H1 (cell line): ENCODE data around the gene CD226. TPM values are rescaled to one million over a fixed set of nuclear protein-coding genes. Genes with fewer than 3 reads are reported as not detected.

Experiments used
- CTCF ChIA-PET: fragments of 300-600 bp; sonication (Branson Sonifier 250); formaldehyde crosslinking; loops from one replicate; lab custom pipeline; 2021; ENCODE audit not compliant: partially characterized antibody; lab: Charles Lee
- POLR2A ChIA-PET: fragments of 300-600 bp; sonication (Branson Sonifier 250); formaldehyde crosslinking; loops from one replicate; lab custom pipeline; 2021; ENCODE audit warnings: inconsistent platforms; ENCODE audit not compliant: partially characterized antibody; lab: Charles Lee
- DNase-seq, 2 experiments: peaks; one replicate each; pipeline versions ENCODE4 v3.0.0 to v3.0.0-alpha.2; 2010 to 2022; ENCODE audit warnings: low spot score in 2 of 2, low read depth in 1 of 2, mixed read lengths in 1 of 2
- FAIRE-seq: peaks from 2 replicates; lab custom pipeline; 2011; peaks lifted over from hg19 to GRCh38; lab: Jason Lieb, UNC
- H2AFZ ChIP-seq: 2 replicates; pipeline ENCODE4 v1.8.1; 2012; ENCODE audit warnings: low read length, inconsistent platforms
- H2AK5ac ChIP-seq: 2 replicates; pipeline ENCODE4 v1.6.1; 2013; ENCODE audit warnings: low read depth, low read length
- H2BK120ac ChIP-seq: replicated peaks from 2 replicates; pipeline ENCODE3; 2013; ENCODE audit warnings: low read depth, low read length, inconsistent platforms
- H2BK12ac ChIP-seq: 2 replicates; pipeline ENCODE4 v1.6.1; 2013; ENCODE audit warnings: low read depth, low read length
- H2BK15ac ChIP-seq: 2 replicates; pipeline ENCODE4 v1.6.1; 2013; ENCODE audit warnings: low read length
- H2BK20ac ChIP-seq: 2 replicates; pipeline ENCODE4 v1.6.1; 2013; ENCODE audit warnings: low read length
- H2BK5ac ChIP-seq: 2 replicates; pipeline ENCODE4 v1.6.1; 2013; ENCODE audit warnings: low read depth, low read length
- H3K14ac ChIP-seq: 2 replicates; pipeline ENCODE4 v1.6.1; 2013; ENCODE audit warnings: inconsistent platforms; ENCODE audit not compliant: insufficient read length
- H3K18ac ChIP-seq: 2 replicates; pipeline ENCODE4 v1.6.1; 2013; ENCODE audit warnings: low read length; ENCODE audit errors: extremely low read depth
- H3K23ac ChIP-seq: 2 replicates; pipeline ENCODE4 v1.6.1; 2013; ENCODE audit warnings: inconsistent platforms; ENCODE audit not compliant: insufficient read length
- H3K23me2 ChIP-seq: 2 replicates; pipeline ENCODE4 v1.6.1; 2013; ENCODE audit warnings: low read depth, low read length
- H3K27ac ChIP-seq: 2 replicates; pipeline ENCODE4 v1.6.1; 2011; ENCODE audit warnings: low read depth, low read length, inconsistent platforms
- H3K27me3 ChIP-seq, 4 experiments: replicated peaks in 1 of 4; 1 replicate in 1 of 4; 2 replicates in 3 of 4; pipeline versions ENCODE4 v1.6.1 to v1.8.1; 2011 to 2013; ENCODE audit warnings: low read length in 3 of 4, mild to moderate bottlenecking in 3 of 4, inconsistent platforms in 2 of 4, mixed read lengths in 2 of 4, moderate library complexity in 1 of 4; ENCODE audit not compliant: control insufficient read depth in 3 of 4, insufficient read depth in 3 of 4; ENCODE audit errors: extremely low read depth in 1 of 4
- H3K36me3 ChIP-seq, 4 experiments: 2 replicates each; pipeline versions ENCODE4 v1.6.1 to v1.8.1; 2011 to 2013; ENCODE audit warnings: mild to moderate bottlenecking in 4 of 4, low read length in 3 of 4, moderate library complexity in 2 of 4, control low read depth in 1 of 4, inconsistent platforms in 1 of 4; ENCODE audit not compliant: insufficient read depth in 4 of 4, control insufficient read depth in 2 of 4
- H3K4ac ChIP-seq: replicated peaks from 2 replicates; pipeline ENCODE3; 2013; ENCODE audit warnings: low read length, low read depth, mixed read lengths, inconsistent platforms; ENCODE audit not compliant: insufficient read length
- H3K4me1 ChIP-seq, 4 experiments: replicated peaks in 1 of 4; 1 replicate in 1 of 4; 2 replicates in 3 of 4; pipeline versions ENCODE4 v1.6.1 to v1.8.1; 2011 to 2013; ENCODE audit warnings: low read length in 3 of 4, inconsistent platforms in 2 of 4, mixed read lengths in 1 of 4; ENCODE audit not compliant: insufficient read depth in 4 of 4, control insufficient read depth in 3 of 4
- H3K4me2 ChIP-seq, 2 experiments: 2 replicates each; pipeline versions ENCODE4 v1.6.1 to v1.8.1; 2011 to 2013; ENCODE audit warnings: low read depth in 2 of 2, low read length in 2 of 2, control low read depth in 1 of 2, inconsistent platforms in 1 of 2, mild to moderate bottlenecking in 1 of 2; ENCODE audit not compliant: insufficient read depth in 1 of 2
- H3K4me3 ChIP-seq, 4 experiments: fragments of 200-600, 300-600 bp in 1 of 4; sonication (generic), shearing (Covaris generic), sonication (Bioruptor Twin) in 1 of 4; 2 replicates each; pipeline versions ENCODE4 v1.5.1 to v1.8.1; 2011 to 2016; ENCODE audit warnings: low read length in 4 of 4, low read depth in 3 of 4, control low read depth in 2 of 4, inconsistent platforms in 2 of 4, mild to moderate bottlenecking in 2 of 4, mixed read lengths in 1 of 4, moderate library complexity in 1 of 4; ENCODE audit not compliant: insufficient read depth in 2 of 4; ENCODE audit errors: extremely low read depth in 1 of 4
- H3K56ac ChIP-seq: replicated peaks from 2 replicates; pipeline ENCODE3; 2013; ENCODE audit warnings: low read depth, mild to moderate bottlenecking, mixed read lengths, low read length, inconsistent platforms; ENCODE audit not compliant: insufficient read length
- H3K79me1 ChIP-seq: 2 replicates; pipeline ENCODE4 v1.6.1; 2013; ENCODE audit warnings: low read depth, low read length, control low read depth
- H3K79me2 ChIP-seq, 2 experiments: 2 replicates each; pipeline versions ENCODE4 v1.6.1 to v1.8.1; 2012 to 2013; ENCODE audit warnings: low read length in 2 of 2, mild to moderate bottlenecking in 2 of 2, inconsistent platforms in 1 of 2; ENCODE audit not compliant: insufficient read depth in 2 of 2, control insufficient read depth in 1 of 2
- H3K9ac ChIP-seq, 4 experiments: replicated peaks in 1 of 4; 1 replicate in 1 of 4; 2 replicates in 3 of 4; pipeline versions ENCODE4 v1.6.1 to v1.8.1; 2011 to 2013; ENCODE audit warnings: low read depth in 3 of 4, low read length in 3 of 4, control low read depth in 2 of 4, mild to moderate bottlenecking in 2 of 4, moderate library complexity in 2 of 4, inconsistent platforms in 1 of 4; ENCODE audit errors: extremely low read depth in 1 of 4
- H3K9me3 ChIP-seq, 2 experiments: 2 replicates each; pipeline versions ENCODE4 v1.6.1 to v1.8.1; 2012 to 2013; ENCODE audit warnings: mild to moderate bottlenecking in 2 of 2, moderate library complexity in 2 of 2, control low read depth in 1 of 2, inconsistent platforms in 1 of 2, low read depth in 1 of 2, low read length in 1 of 2, mixed read lengths in 1 of 2; ENCODE audit not compliant: insufficient read depth in 2 of 2
- H4K20me1 ChIP-seq, 2 experiments: replicated peaks in 1 of 2; 2 replicates each; pipeline versions ENCODE3 to v1.8.1; 2011 to 2013; ENCODE audit warnings: inconsistent platforms in 2 of 2, low read length in 2 of 2, mild to moderate bottlenecking in 1 of 2; ENCODE audit not compliant: insufficient read depth in 2 of 2, control insufficient read depth in 1 of 2
- H4K5ac ChIP-seq: 2 replicates; pipeline ENCODE4 v1.6.1; 2013; ENCODE audit warnings: low read length, low read depth, mixed read lengths, inconsistent platforms; ENCODE audit not compliant: insufficient read length
- H4K8ac ChIP-seq: 2 replicates; pipeline ENCODE4 v1.8.0; 2013; ENCODE audit warnings: mild to moderate bottlenecking, moderate library complexity, low read length, inconsistent platforms; ENCODE audit not compliant: insufficient read depth; ENCODE audit errors: extremely low read depth
- H4K91ac ChIP-seq: replicated peaks from 2 replicates; pipeline ENCODE3; 2013; ENCODE audit warnings: low read length, mixed read lengths, inconsistent platforms; ENCODE audit not compliant: insufficient read length
- ASH2L ChIP-seq: fragments of 200-600, 300-600 bp; sonication (generic); IDR thresholded peaks from one replicate; pipeline ENCODE4 v1.7.1; 2017; ENCODE audit warnings: low read length
- ATF2 ChIP-seq: IDR thresholded peaks from 2 replicates; pipeline ENCODE4 v1.6.1; 2012; ENCODE audit warnings: low read length, inconsistent platforms
- CBX5 ChIP-seq: fragments of 300-800, 300-1000 bp; sonication (generic); IDR thresholded peaks from 2 replicates; pipeline ENCODE4 v1.7.1; 2016; ENCODE audit warnings: antibody characterized with exemption, low read length, low read depth
- CHD2 ChIP-seq: IDR thresholded peaks from 2 replicates; pipeline ENCODE4 v1.6.1; 2012; ENCODE audit warnings: low read length, improper control_type of control experiment
- GTF2F1 ChIP-seq: IDR thresholded peaks from 2 replicates; pipeline ENCODE4 v1.6.1; 2012; ENCODE audit warnings: low read depth, low read length, improper control_type of control experiment, borderline replicate concordance
- HDAC6 ChIP-seq: IDR thresholded peaks from one replicate; pipeline ENCODE4 v1.7.1; 2012; ENCODE audit warnings: low read depth, mild to moderate bottlenecking, inconsistent platforms, low read length, moderate library complexity
- KDM5A ChIP-seq: fragments of 200-600 bp; IDR thresholded peaks from 2 replicates; pipeline ENCODE4 v1.7.1; 2012; ENCODE audit warnings: mild to moderate bottlenecking, low read length, inconsistent platforms, mixed read lengths
- POLR2A ChIP-seq, 2 experiments: IDR thresholded peaks; 1 replicate in 1 of 2; 2 replicates in 1 of 2; pipeline ENCODE4 v1.6.1; 2011; ENCODE audit warnings: low read depth in 2 of 2, low read length in 2 of 2, mild to moderate bottlenecking in 2 of 2; ENCODE audit errors: control extremely low read depth in 1 of 2
- POU5F1 ChIP-seq: IDR thresholded peaks from 2 replicates; pipeline ENCODE4 v1.6.1; 2011; ENCODE audit warnings: low read depth, mild to moderate bottlenecking, low read length, moderate library complexity
- RNF2 ChIP-seq: fragments of 200-900, 300-1000 bp; sonication (generic); IDR thresholded peaks from 2 replicates; pipeline ENCODE4 v1.7.1; 2016; ENCODE audit warnings: borderline replicate concordance, low read depth, mild to moderate bottlenecking, antibody characterized with exemption, low read length; ENCODE audit not compliant: poor library complexity, severe bottlenecking; ENCODE audit errors: missing control alignments
- TAF7 ChIP-seq: optimal IDR thresholded peaks from 2 replicates; pipeline ENCODE3; 2011; ENCODE audit warnings: low read depth, mild to moderate bottlenecking, inconsistent platforms, low read length, moderate library complexity, borderline replicate concordance
- TBP ChIP-seq: IDR thresholded peaks from 2 replicates; pipeline ENCODE4 v1.6.1; 2011; ENCODE audit warnings: low read depth, low read length, improper control_type of control experiment
- TEAD4 ChIP-seq: IDR thresholded peaks from 2 replicates; pipeline ENCODE4 v1.6.1; 2012; ENCODE audit warnings: low read depth, low read length, inconsistent platforms, mixed read lengths
- WGBS, 2 experiments: shearing (Covaris generic) in 1 of 2; methylation state at CpG; one replicate each; pipeline versions ENCODE4 v1.1.6 to v1.1.7; 2013 to 2015; ENCODE audit warnings: low lambda C conversion rate in 2 of 2, mixed read lengths in 2 of 2, inconsistent platforms in 1 of 2, low coverage in 1 of 2, missing lambda C conversion rate in 1 of 2; ENCODE audit not compliant: insufficient replicate concordance in 2 of 2, insufficient coverage in 1 of 2, insufficient read length in 1 of 2; ENCODE audit errors: extremely low coverage in 1 of 2, missing lambda C conversion rate in 1 of 2; 5-methylcytosine and 5-hydroxymethylcytosine counted together
- polyA plus RNA-seq, 7 experiments: library from polyadenylated mRNA; depleted of rRNA in 3 of 7; stranded (reverse) in 5 of 7; unstranded in 2 of 7; fragments of >200 nt in 5 of 7; fragments of 200-250 nt in 2 of 7; gene quantifications; 1 replicate in 5 of 7; 2 replicates in 1 of 7; 4 replicates in 1 of 7; pipeline versions ENCODE4 v1.2.1 to v1.2.3, GENCODE V29; 2011 to 2013; ENCODE audit warnings: missing spikeins in 2 of 7, mixed read lengths in 2 of 7
- total RNA-seq: library from RNA; stranded (reverse); fragmentation: NEBNext Ultra II Directional; extraction: Animal tissue kit (Norgen Biotek cat#: 25700); gene quantifications from 2 replicates; pipeline ENCODE4 v1.2.1, GENCODE V29; 2021

The CD226 gene
- total and polyA plus RNA-seq, 2 of the 8 experiments (the other 6 are each of a cell fraction or from before 2014, with no cell fraction given): not detected

- POLR2A ChIA-PET: no interaction called here
- no peak overlapping the region for H3K4me3 ChIP-seq
- H3K23ac ChIP-seq: no peak overlapping the region
- no peak overlapping the region for H2AK5ac ChIP-seq
- no peak for TF ChIP-seq ATF2
- TF ChIP-seq ASH2L: no peak
- no peak for TF ChIP-seq RNF2
- TF ChIP-seq TBP: no peak
- TF ChIP-seq GTF2F1: no peak
- no peak for TF ChIP-seq POU5F1
- no peak for TF ChIP-seq HDAC6
- TF ChIP-seq POLR2A (IDR thresholded peaks at IDR 0.05; ENCODE audit: control extremely low read depth in 1 of 2, low read depth in 2 of 2, low read length in 2 of 2): no peak
- TF ChIP-seq CBX5: no peak
- TF ChIP-seq TEAD4: no peak
- no peak for TF ChIP-seq KDM5A
- no peak for TF ChIP-seq TAF7
- TF ChIP-seq CHD2: no peak
- no peak overlapping the region for H4K8ac ChIP-seq
- no peak overlapping the region for H3K14ac ChIP-seq
- H3K27me3 ChIP-seq: no peaks in the 10 kb centered on the region
- WGBS, 2 experiments: 89% methylated on average over 11 of the region's 11 CpGs; no CpG with 5 or more reads in 1 of the 2 experiments
- no peak overlapping the region for H2BK12ac ChIP-seq
- no peak overlapping the region for H2AFZ ChIP-seq
- no peaks in the 10 kb centered on the region; a peak in 1 of 7 replicates for H3K4me1 ChIP-seq
- H4K5ac ChIP-seq: no peak overlapping the region
- FAIRE-seq (no peak), DNase-seq (no peak)
- H3K18ac ChIP-seq: no peak overlapping the region
- no peaks in the 10 kb centered on the region for H3K9me3 ChIP-seq
- no peaks in the 10 kb centered on the region for H3K79me1 ChIP-seq
- no peak overlapping the region for H3K9ac ChIP-seq
- H2BK5ac ChIP-seq: no peak overlapping the region
- CTCF ChIA-PET: interaction anchor here (0.6 to 1.1 kb wide), 2 partner anchors 11 to 104 kb away, joined by 3 read pairs; no protein-coding TSS in a partner anchor
- no peaks in the 10 kb centered on the region; a peak in 1 of 8 replicates for H3K36me3 ChIP-seq
- H3K27ac ChIP-seq: no peak overlapping the region
- H3K79me2 ChIP-seq: no peaks in the 10 kb centered on the region
- no peak overlapping the region for H2BK20ac ChIP-seq
- no peak overlapping the region for H3K56ac ChIP-seq
- no peaks in the 10 kb centered on the region for H4K20me1 ChIP-seq
- no peak overlapping the region for H2BK120ac ChIP-seq
- no peak overlapping the region for H3K4me2 ChIP-seq
- no peak overlapping the region for H4K91ac ChIP-seq
- H3K4ac ChIP-seq: no peak overlapping the region
- no peaks in the 10 kb centered on the region; the same call in 1 of the 2 replicates for H3K23me2 ChIP-seq
- no peak overlapping the region for H2BK15ac ChIP-seq
Measured at GRCh38 chr18:69840001-69840400, 107.7 kb downstream of the CD226 start.
